T-helper 17 cell (primary cell): ENCODE data around the gene ANKFN1. TPM values are rescaled to one million over a fixed set of nuclear protein-coding genes. Genes with fewer than 3 reads are reported as not detected.

Experiments
- ATAC-seq: fragments of 150-1000 bp; cut with Tn5 transposase; 2 replicates; pipeline ENCODE4 v1.10.0; 2021; ENCODE audit warnings: mild to moderate bottlenecking, moderate library complexity
- DNase-seq, 3 donors: peaks; one replicate each; pipeline versions ENCODE4 v3.0.0 to v3.0.0-alpha.2; 2020 to 2021
- H3K9me3 ChIP-seq: one replicate; pipeline ENCODE4 v1.7.0; 2013; ENCODE audit warnings: low read length, mild to moderate bottlenecking; ENCODE audit not compliant: control insufficient read depth, poor library complexity, severe bottlenecking
- H3K27ac Mint-ChIP-seq: one replicate; pipeline ENCODE4 v1.8.0; 2022; ENCODE audit warnings: mild to moderate bottlenecking, moderate library complexity, mixed read lengths
- H3K27me3 Mint-ChIP-seq: one replicate; pipeline ENCODE4 v1.8.0; 2022; ENCODE audit warnings: mixed read lengths
- H3K36me3 Mint-ChIP-seq: one replicate; pipeline ENCODE4 v1.8.0; 2022; ENCODE audit warnings: low read depth, mixed read lengths
- H3K4me1 Mint-ChIP-seq: one replicate; pipeline ENCODE4 v1.8.0; 2022; ENCODE audit warnings: mild to moderate bottlenecking, mixed read lengths
- H3K4me3 Mint-ChIP-seq: one replicate; pipeline ENCODE4 v1.8.0; 2022; ENCODE audit warnings: mild to moderate bottlenecking, moderate library complexity, mixed read lengths
- total RNA-seq, 4 donors: library from RNA in 2 of 4; stranded (reverse) in 2 of 4; gene quantifications; one replicate each; pipeline ENCODE4 v1.2.3 and lab custom pipeline; 2022 to 2026

The ANKFN1 gene
- total RNA-seq, 2 donors from 2014 or later: not detected

- no peaks in the 10 kb centered on the region for H3K36me3 Mint-ChIP-seq
- peaks cover 29% of the 10 kb centered on the region for H3K27me3 Mint-ChIP-seq
- DNase-seq: no peak
These were observed 357.5 kb downstream of the ANKFN1 start for GRCh38 chr17:56510554-56511342.

GRCh38 chr17:56514264-56514663 is 361.0 kb downstream of the ANKFN1 start:
- Mint-ChIP-seq H3K36me3 (no peaks in the 10 kb centered on the region), H3K27ac (no peak overlapping the region), H3K4me1 (no peaks in the 10 kb centered on the region), H3K27me3 (peaks cover 49% of the 10 kb centered on the region), H3K4me3 (no peak overlapping the region)
- DNase-seq (no peak), ATAC-seq (no peak)
- H3K9me3 ChIP-seq: no peaks in the 10 kb centered on the region

More at GRCh38 chr17:56510554-56511342, 357.5 kb downstream of the ANKFN1 start:
- no peak overlapping the region for H3K27ac Mint-ChIP-seq
- H3K4me1 Mint-ChIP-seq: no peaks in the 10 kb centered on the region
- no peak overlapping the region for H3K4me3 Mint-ChIP-seq
- no peak for ATAC-seq
- no peaks in the 10 kb centered on the region for H3K9me3 ChIP-seq

- no peaks in the 10 kb centered on the region for H3K4me1 Mint-ChIP-seq
- peaks cover 53% of the 10 kb centered on the region for H3K27me3 Mint-ChIP-seq
- H3K4me3 Mint-ChIP-seq: no peak overlapping the region
- no peak for ATAC-seq
- no peak overlapping the region for H3K27ac Mint-ChIP-seq
- H3K36me3 Mint-ChIP-seq: no peaks in the 10 kb centered on the region
- H3K9me3 ChIP-seq: no peaks in the 10 kb centered on the region
- DNase-seq: no peak
These were observed 361.6 kb downstream of the ANKFN1 start for GRCh38 chr17:56514899-56515298.

GRCh38 chr17:56521414-56522141 is 368.3 kb downstream of the ANKFN1 start:
- H3K27me3 Mint-ChIP-seq: peaks cover 68% of the 10 kb centered on the region
- peaks cover 2% of the 10 kb centered on the region for H3K36me3 Mint-ChIP-seq
- H3K9me3 ChIP-seq: no peaks in the 10 kb centered on the region
- H3K4me3 Mint-ChIP-seq: no peak overlapping the region
- no peak overlapping the region for H3K27ac Mint-ChIP-seq
- no peaks in the 10 kb centered on the region for H3K4me1 Mint-ChIP-seq
- ATAC-seq: no peak
- no peak for DNase-seq

- Mint-ChIP-seq H3K36me3 (peaks cover 2% of the 10 kb centered on the region), H3K4me1 (no peaks in the 10 kb centered on the region), H3K27me3 (peaks cover 67% of the 10 kb centered on the region), H3K4me3 (no peak overlapping the region), H3K27ac (no peak overlapping the region)
- no peak for DNase-seq
- no peak for ATAC-seq
- H3K9me3 ChIP-seq: no peaks in the 10 kb centered on the region
These were observed 369.8 kb downstream of the ANKFN1 start for GRCh38 chr17:56523042-56523441.

- H3K4me3 Mint-ChIP-seq: no peak overlapping the region
- ATAC-seq (no peak), DNase-seq (no peak)
- no peaks in the 10 kb centered on the region for H3K36me3 Mint-ChIP-seq
- no peaks in the 10 kb centered on the region for H3K4me1 Mint-ChIP-seq
- no peaks in the 10 kb centered on the region for H3K9me3 ChIP-seq
- H3K27ac Mint-ChIP-seq: no peak overlapping the region
- peaks cover 56% of the 10 kb centered on the region for H3K27me3 Mint-ChIP-seq
These were observed 375.4 kb downstream of the ANKFN1 start for GRCh38 chr17:56528696-56529095.

GRCh38 chr17:56532926-56533325 is 379.7 kb downstream of the ANKFN1 start:
- peaks cover 52% of the 10 kb centered on the region for H3K27me3 Mint-ChIP-seq
- no peaks in the 10 kb centered on the region for H3K9me3 ChIP-seq
- no peak overlapping the region for H3K27ac Mint-ChIP-seq
- no peak overlapping the region for H3K4me3 Mint-ChIP-seq
- no peaks in the 10 kb centered on the region for H3K36me3 Mint-ChIP-seq
- H3K4me1 Mint-ChIP-seq: no peaks in the 10 kb centered on the region
- DNase-seq: no peak
- no peak for ATAC-seq

GRCh38 chr17:56536766-56537165 is 383.5 kb downstream of the ANKFN1 start:
- DNase-seq: no peak
- Mint-ChIP-seq H3K4me3 (no peak overlapping the region), H3K27me3 (peaks cover 36% of the 10 kb centered on the region), H3K4me1 (no peaks in the 10 kb centered on the region), H3K27ac (no peak overlapping the region), H3K36me3 (no peaks in the 10 kb centered on the region)
- H3K9me3 ChIP-seq: no peaks in the 10 kb centered on the region
- no peak for ATAC-seq

- Mint-ChIP-seq H3K4me3 (no peak overlapping the region), H3K27me3 (peaks cover 30% of the 10 kb centered on the region), H3K36me3 (no peaks in the 10 kb centered on the region), H3K4me1 (no peaks in the 10 kb centered on the region), H3K27ac (no peak overlapping the region)
- DNase-seq (no peak), ATAC-seq (no peak)
- no peaks in the 10 kb centered on the region for H3K9me3 ChIP-seq
These were observed 387.6 kb downstream of the ANKFN1 start for GRCh38 chr17:56540836-56541235.

GRCh38 chr17:56543280-56543679 is 390.0 kb downstream of the ANKFN1 start:
- no peaks in the 10 kb centered on the region for H3K9me3 ChIP-seq
- no peak for DNase-seq
- H3K36me3 Mint-ChIP-seq: no peaks in the 10 kb centered on the region
- no peak overlapping the region for H3K27ac Mint-ChIP-seq
- H3K27me3 Mint-ChIP-seq: peaks cover 41% of the 10 kb centered on the region
- H3K4me3 Mint-ChIP-seq: no peak overlapping the region
- no peak for ATAC-seq
- H3K4me1 Mint-ChIP-seq: no peaks in the 10 kb centered on the region

- H3K27ac Mint-ChIP-seq: no peak overlapping the region
- no peaks in the 10 kb centered on the region for H3K9me3 ChIP-seq
- H3K4me3 Mint-ChIP-seq: no peak overlapping the region
- ATAC-seq: no peak
- H3K36me3 Mint-ChIP-seq: no peaks in the 10 kb centered on the region
- no peak for DNase-seq
- H3K27me3 Mint-ChIP-seq: peaks cover 44% of the 10 kb centered on the region
- H3K4me1 Mint-ChIP-seq: no peaks in the 10 kb centered on the region
These were observed 391.8 kb downstream of the ANKFN1 start for GRCh38 chr17:56545106-56545505.

GRCh38 chr17:56545930-56546329 is 392.7 kb downstream of the ANKFN1 start:
- no peak overlapping the region for H3K4me3 Mint-ChIP-seq
- H3K4me1 Mint-ChIP-seq: no peaks in the 10 kb centered on the region
- peaks cover 43% of the 10 kb centered on the region for H3K27me3 Mint-ChIP-seq
- no peaks in the 10 kb centered on the region for H3K36me3 Mint-ChIP-seq
- DNase-seq (no peak), ATAC-seq (no peak)
- H3K27ac Mint-ChIP-seq: no peak overlapping the region
- H3K9me3 ChIP-seq: no peaks in the 10 kb centered on the region

GRCh38 chr17:56548661-56549060 is 395.4 kb downstream of the ANKFN1 start:
- H3K36me3 Mint-ChIP-seq: no peaks in the 10 kb centered on the region
- H3K27ac Mint-ChIP-seq: no peak overlapping the region
- H3K4me3 Mint-ChIP-seq: no peak overlapping the region
- ATAC-seq: no peak
- DNase-seq: no peak
- peaks cover 30% of the 10 kb centered on the region for H3K27me3 Mint-ChIP-seq
- H3K9me3 ChIP-seq: no peaks in the 10 kb centered on the region
- H3K4me1 Mint-ChIP-seq: no peaks in the 10 kb centered on the region

GRCh38 chr17:56549501-56549900 is 396.2 kb downstream of the ANKFN1 start:
- Mint-ChIP-seq H3K27me3 (peaks cover 23% of the 10 kb centered on the region), H3K36me3 (no peaks in the 10 kb centered on the region), H3K27ac (no peak overlapping the region), H3K4me3 (no peak overlapping the region), H3K4me1 (no peaks in the 10 kb centered on the region)
- no peaks in the 10 kb centered on the region for H3K9me3 ChIP-seq
- ATAC-seq (no peak), DNase-seq (no peak)
